CD14-positive monocyte (primary cell): ENCODE results near the gene HMCN1. TPM values are rescaled to one million over a fixed set of nuclear protein-coding genes. Genes with fewer than 3 reads are reported as not detected.

Experiments used
- DNase-seq, 3 donors: peaks; one replicate each; pipeline ENCODE4 v3.0.0-alpha.2; 2011 to 2022
- H2AFZ ChIP-seq: 2 replicates; pipeline ENCODE4 v1.6.0; 2012; ENCODE audit warnings: mild to moderate bottlenecking, low read depth, low read length, inconsistent platforms; ENCODE audit not compliant: insufficient read depth, poor library complexity, severe bottlenecking
- H3K27ac ChIP-seq, 2 donors: 1 replicate in 1 of 2; 2 replicates in 1 of 2; pipeline ENCODE4 v1.5.1; 2012 to 2013; ENCODE audit warnings: low read length in 2 of 2, control low read depth in 1 of 2, inconsistent platforms in 1 of 2, low read depth in 1 of 2, mild to moderate bottlenecking in 1 of 2
- H3K27me3 ChIP-seq, 2 donors: one replicate each; pipeline versions ENCODE4 v1.6.0 to v1.6.1; 2011 to 2013; ENCODE audit warnings: low read length in 2 of 2; ENCODE audit not compliant: control insufficient read depth in 2 of 2, insufficient read depth in 2 of 2
- H3K36me3 ChIP-seq, 2 donors: replicated peaks in 1 of 2; 1 replicate in 1 of 2; 2 replicates in 1 of 2; pipeline versions ENCODE4 v1.5.1 to v1.6.1; 2012 to 2013; ENCODE audit warnings: low read length in 2 of 2, control low read depth in 1 of 2, inconsistent platforms in 1 of 2, mild to moderate bottlenecking in 1 of 2; ENCODE audit not compliant: insufficient read depth in 2 of 2, control insufficient read depth in 1 of 2
- H3K4me1 ChIP-seq, 2 donors: 1 replicate in 1 of 2; 2 replicates in 1 of 2; pipeline versions ENCODE4 v1.5.1 to v1.6.1; 2012 to 2013; ENCODE audit warnings: low read length in 2 of 2, control low read depth in 1 of 2, inconsistent platforms in 1 of 2, mild to moderate bottlenecking in 1 of 2, moderate library complexity in 1 of 2; ENCODE audit not compliant: insufficient read depth in 2 of 2, control insufficient read depth in 1 of 2
- H3K4me2 ChIP-seq: replicated peaks from 2 replicates; pipeline ENCODE3; 2012; ENCODE audit warnings: low read length, moderate library complexity, mild to moderate bottlenecking; ENCODE audit not compliant: poor library complexity, severe bottlenecking; ENCODE audit errors: extremely low read depth
- H3K4me3 ChIP-seq, 3 experiments: fragments of 200-600 bp in 1 of 3; sonication (generic) in 1 of 3; replicated peaks in 1 of 3; 1 replicate in 2 of 3; 2 replicates in 1 of 3; pipeline ENCODE4 v1.5.1; 2011 to 2013; ENCODE audit warnings: low read length in 3 of 3, mild to moderate bottlenecking in 3 of 3, control low read depth in 2 of 3, low read depth in 2 of 3, inconsistent platforms in 1 of 3, moderate library complexity in 1 of 3
- H3K79me2 ChIP-seq: 2 replicates; pipeline ENCODE4 v1.6.0; 2012; ENCODE audit warnings: mild to moderate bottlenecking, control low read depth, inconsistent platforms, low read length, moderate library complexity; ENCODE audit not compliant: insufficient read depth
- H3K9ac ChIP-seq: 2 replicates; pipeline ENCODE4 v1.6.0; 2017; ENCODE audit warnings: low read length, mild to moderate bottlenecking; ENCODE audit not compliant: insufficient read depth, poor library complexity, severe bottlenecking
- H3K9me3 ChIP-seq, 2 donors: replicated peaks in 1 of 2; 1 replicate in 1 of 2; 2 replicates in 1 of 2; pipeline versions ENCODE4 v1.5.1 to v1.6.1; 2012 to 2013; ENCODE audit warnings: low read length in 2 of 2, control low read depth in 1 of 2; ENCODE audit not compliant: control insufficient read depth in 1 of 2, insufficient read depth in 1 of 2
- H4K20me1 ChIP-seq: 2 replicates; pipeline ENCODE4 v1.6.0; 2012; ENCODE audit warnings: mild to moderate bottlenecking, low read length, control low read depth, moderate library complexity; ENCODE audit not compliant: insufficient read depth
- H3K27ac Mint-ChIP-seq, 7 donors: one replicate each; pipeline ENCODE4 v1.8.0; 2020; ENCODE audit warnings: mild to moderate bottlenecking in 7 of 7, mixed read lengths in 7 of 7, moderate library complexity in 6 of 7, inconsistent platforms in 2 of 7
- H3K27me3 Mint-ChIP-seq, 3 donors: one replicate each; pipeline ENCODE4 v1.8.0; 2021 to 2022; ENCODE audit warnings: low read depth in 3 of 3, mild to moderate bottlenecking in 3 of 3, mixed read lengths in 3 of 3, moderate library complexity in 3 of 3, inconsistent platforms in 1 of 3
- H3K36me3 Mint-ChIP-seq, 2 donors: one replicate each; pipeline ENCODE4 v1.8.0; 2020; ENCODE audit warnings: mixed read lengths in 2 of 2, inconsistent platforms in 1 of 2, mild to moderate bottlenecking in 1 of 2
- H3K4me1 Mint-ChIP-seq: one replicate; pipeline ENCODE4 v1.8.0; 2020; ENCODE audit warnings: mild to moderate bottlenecking, mixed read lengths
- H3K4me3 Mint-ChIP-seq, 2 donors: one replicate each; pipeline ENCODE4 v1.8.0; 2020; ENCODE audit warnings: mild to moderate bottlenecking in 2 of 2, mixed read lengths in 2 of 2, moderate library complexity in 1 of 2
- H3K9me3 Mint-ChIP-seq, 7 donors: one replicate each; pipeline ENCODE4 v1.8.0; 2020 to 2022; ENCODE audit warnings: mixed read lengths in 7 of 7, mild to moderate bottlenecking in 6 of 7, moderate library complexity in 6 of 7, inconsistent platforms in 2 of 7
- CTCF ChIP-seq: fragments of 200-600 bp; IDR thresholded peaks from one replicate; pipeline ENCODE4 v1.8.0; 2022; ENCODE audit warnings: antibody characterized with exemption, mild to moderate bottlenecking
- WGBS: methylation state at CpG from one replicate; pipeline ENCODE4 v1.1.5; 2013; ENCODE audit warnings: missing lambda C conversion rate; ENCODE audit not compliant: insufficient coverage; 5-methylcytosine and 5-hydroxymethylcytosine counted together
- intact Hi-C, 2 donors: fragments of 100-400 bp; cut with micrococcal nuclease; formaldehyde crosslinking; loops; one replicate each; pipeline versions ENCODE4 v1.15.0 to v1.15.1; 2023
- polyA plus RNA-seq, 3 donors: library from polyadenylated mRNA; depleted of rRNA in 1 of 3; unstranded in 2 of 3; stranded (reverse) in 1 of 3; fragments of 300-500 nt in 2 of 3; fragments of >200 nt in 1 of 3; fragmentation: Illumina TruSeq in 2 of 3; gene quantifications; 1 replicate in 2 of 3; 2 replicates in 1 of 3; pipeline ENCODE4 v1.2.3, GENCODE V29; 2012 to 2021

The HMCN1 gene
- polyA plus RNA-seq, 3 donors, result not detected

DNA sequence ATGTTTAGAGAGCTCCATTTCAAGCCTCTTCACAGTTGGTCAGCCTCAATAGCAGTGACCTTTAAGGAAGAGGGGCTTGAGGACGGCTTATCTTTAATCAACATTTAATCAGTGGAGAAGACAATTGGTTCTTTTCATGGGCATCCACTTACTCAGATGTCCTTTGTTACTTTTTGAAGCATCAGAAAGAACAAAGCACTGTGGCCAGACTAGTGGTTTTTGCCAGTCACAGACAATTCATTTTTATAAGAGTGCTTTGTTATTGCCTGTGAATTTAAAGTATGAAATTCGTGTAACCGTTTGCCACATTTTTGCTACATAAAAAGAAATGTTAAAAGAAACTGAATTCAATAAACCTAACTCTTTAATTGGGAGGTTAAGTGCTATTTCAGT, 418.0 kb downstream of the HMCN1 start:
- H3K4me2 ChIP-seq, result no peak overlapping the region
- H2AFZ ChIP-seq, result no peak overlapping the region
- H3K9ac ChIP-seq, result no peak overlapping the region
- H3K4me1 ChIP-seq, result peaks cover 0 to 3% of the 10 kb centered on the region in 2 donors
- no peaks in the 10 kb centered on the region for H3K27me3 ChIP-seq
- no peak overlapping the region for H3K4me3 ChIP-seq
- Mint-ChIP-seq H3K4me1 (no peaks in the 10 kb centered on the region), H3K36me3 (no peaks in the 10 kb centered on the region), H3K4me3 (no peak overlapping the region), H3K27me3 (no peaks in the 10 kb centered on the region), H3K9me3 (peaks cover 0 to 3% (median 0%) of the 10 kb centered on the region in 7 donors), H3K27ac (no peak overlapping the region)
- H3K36me3 ChIP-seq, result no peaks in the 10 kb centered on the region
- H3K9me3 ChIP-seq, result no peaks in the 10 kb centered on the region
- no peaks in the 10 kb centered on the region for H4K20me1 ChIP-seq
- H3K79me2 ChIP-seq, result no peaks in the 10 kb centered on the region
- H3K27ac ChIP-seq, result no peak overlapping the region
- no peak for DNase-seq
- TF ChIP-seq CTCF, result no peak
- intact Hi-C loops, result no loop called here
- WGBS, result no CpG with 5 or more reads among the region's 3 CpGs

DNA sequence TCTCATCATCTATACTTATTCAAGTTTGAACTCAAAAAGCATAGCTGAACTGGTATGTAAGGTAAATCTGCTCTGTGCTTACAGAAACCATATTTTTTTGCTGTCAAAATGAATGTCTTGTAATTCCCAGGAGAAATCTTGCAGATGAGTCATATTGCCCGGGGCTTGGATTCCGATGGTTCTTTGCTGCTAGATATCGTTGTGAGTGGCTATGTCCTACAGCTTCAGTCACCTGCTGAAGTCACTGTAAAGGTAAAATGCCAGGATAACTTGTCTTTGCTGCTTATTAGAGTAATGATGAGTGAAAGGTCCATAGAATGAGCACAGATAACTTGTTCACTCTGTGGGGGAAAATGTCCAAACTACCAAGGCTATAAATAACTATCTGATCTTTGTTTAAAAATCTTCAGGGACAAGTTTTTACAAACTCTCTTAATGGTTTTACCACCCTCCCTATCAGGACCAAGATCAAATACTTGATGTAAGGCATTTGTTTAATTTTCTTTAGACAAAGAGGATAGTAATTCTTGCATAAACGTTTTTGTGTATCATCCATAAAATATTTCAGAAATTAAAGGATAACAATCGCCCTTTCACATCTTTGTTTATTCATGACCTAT, 418.5 kb downstream of the HMCN1 start:
- TF ChIP-seq CTCF, result no peak
- intact Hi-C loops, result no loop called here
- Histone ChIP-seq H3K9me3 (no peaks in the 10 kb centered on the region), H3K27ac (no peak overlapping the region), H3K9ac (no peak overlapping the region), H3K36me3 (no peaks in the 10 kb centered on the region), H3K4me1 (no peaks in the 10 kb centered on the region), H3K4me2 (no peak overlapping the region), H3K27me3 (no peaks in the 10 kb centered on the region), H2AFZ (no peak overlapping the region), H3K4me3 (no peak overlapping the region), H4K20me1 (no peaks in the 10 kb centered on the region), H3K79me2 (no peaks in the 10 kb centered on the region)
- no peaks in the 10 kb centered on the region for H3K4me1 Mint-ChIP-seq
- no peaks in the 10 kb centered on the region for H3K36me3 Mint-ChIP-seq
- H3K9me3 Mint-ChIP-seq, result peaks cover 0 to 3% (median 0%) of the 10 kb centered on the region in 7 donors
- H3K27me3 Mint-ChIP-seq, result no peaks in the 10 kb centered on the region
- H3K4me3 Mint-ChIP-seq, result no peak overlapping the region
- WGBS, result 100% methylated on average over 3 of the region's 5 CpGs
- no peak for DNase-seq
- H3K27ac Mint-ChIP-seq, result no peak overlapping the region
